Smooth muscle cell (in vitro differentiated cells): ENCODE data around the gene LEPROT. TPM values are rescaled to one million over a fixed set of nuclear protein-coding genes. Genes with fewer than 3 reads are reported as not detected.

Experiments used
- DNase-seq: peaks from one replicate; lab custom pipeline; 2025; ENCODE audit not compliant: unreplicated experiment; lab: John Stamatoyannopoulos, UW
- H2AFZ ChIP-seq: fragments of 200-600 bp; sonication (generic); 2 replicates; pipeline ENCODE4 v1.6.0; 2016; ENCODE audit warnings: antibody characterized with exemption, low read depth, mild to moderate bottlenecking
- H3F3A ChIP-seq: fragments of 200-600 bp; sonication (generic); 2 replicates; pipeline ENCODE4 v1.6.0; 2017; ENCODE audit warnings: antibody characterized with exemption, low read depth
- H3K27ac ChIP-seq: fragments of 200-600 bp; sonication (generic); 2 replicates; pipeline ENCODE4 v1.5.1; 2016; ENCODE audit warnings: low read depth, mild to moderate bottlenecking
- H3K27me3 ChIP-seq: fragments of 200-600 bp; sonication (generic); 2 replicates; pipeline ENCODE4 v1.6.1; 2016; ENCODE audit warnings: low read depth, mild to moderate bottlenecking
- H3K36me3 ChIP-seq: fragments of 200-600 bp; sonication (generic); 2 replicates; pipeline ENCODE4 v1.5.1; 2016; ENCODE audit warnings: low read depth
- H3K4me1 ChIP-seq: fragments of 200-600 bp; sonication (generic); 2 replicates; pipeline ENCODE4 v1.5.1; 2016; ENCODE audit warnings: low read depth
- H3K4me2 ChIP-seq: fragments of 200-600 bp; sonication (generic); 2 replicates; pipeline ENCODE4 v1.6.0; 2016; ENCODE audit warnings: mild to moderate bottlenecking
- H3K4me3 ChIP-seq: fragments of 200-600 bp; sonication (generic); 2 replicates; pipeline ENCODE4 v1.5.1; 2016; ENCODE audit warnings: mild to moderate bottlenecking
- H3K79me2 ChIP-seq: fragments of 200-600 bp; sonication (generic); 2 replicates; pipeline ENCODE4 v1.6.0; 2016; ENCODE audit warnings: low read depth, mild to moderate bottlenecking
- H3K9ac ChIP-seq: fragments of 200-600 bp; sonication (generic); 2 replicates; pipeline ENCODE4 v1.6.0; 2016; ENCODE audit warnings: low read depth
- H3K9me3 ChIP-seq: fragments of 200-600 bp; sonication (generic); replicated peaks from 2 replicates; pipeline ENCODE4 v1.5.1; 2016; ENCODE audit warnings: low read depth
- H4K20me1 ChIP-seq: fragments of 200-600 bp; sonication (generic); 2 replicates; pipeline ENCODE4 v1.6.0; 2016; ENCODE audit warnings: low read depth
- WGBS: methylation state at CpG from one replicate; pipeline ENCODE4 v1.1.7; 2016; ENCODE audit warnings: low lambda C conversion rate; 5-methylcytosine and 5-hydroxymethylcytosine counted together
- polyA plus RNA-seq: library from polyadenylated mRNA; unstranded; fragments of >200 nt; fragmentation: Nextera tagmentation; extraction: Ambion mirVana; gene quantifications from 2 replicates; pipeline ENCODE4 v1.2.1, GENCODE V29; 2016
- total RNA-seq: library from RNA; depleted of rRNA; stranded (reverse); fragments of >200 nt; gene quantifications from 2 replicates; pipeline ENCODE4 v1.2.3, GENCODE V29; 2014
- TF ChIP-seq, protein P1 (sequence below): fragments of 200-600 bp; sonication (generic); IDR thresholded peaks from 2 replicates; pipeline ENCODE4 v1.5.1; 2017; ENCODE audit warnings: borderline replicate concordance, mild to moderate bottlenecking, antibody characterized with exemption; ENCODE audit not compliant: insufficient read depth, poor library complexity, severe bottlenecking

Gene LEPROT, protein sequence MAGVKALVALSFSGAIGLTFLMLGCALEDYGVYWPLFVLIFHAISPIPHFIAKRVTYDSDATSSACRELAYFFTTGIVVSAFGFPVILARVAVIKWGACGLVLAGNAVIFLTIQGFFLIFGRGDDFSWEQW
- total RNA-seq, result 61.0 and 93.2 TPM in 2 replicates
- 67.8 and 76.4 TPM in 2 replicates for polyA plus RNA-seq

DNA sequence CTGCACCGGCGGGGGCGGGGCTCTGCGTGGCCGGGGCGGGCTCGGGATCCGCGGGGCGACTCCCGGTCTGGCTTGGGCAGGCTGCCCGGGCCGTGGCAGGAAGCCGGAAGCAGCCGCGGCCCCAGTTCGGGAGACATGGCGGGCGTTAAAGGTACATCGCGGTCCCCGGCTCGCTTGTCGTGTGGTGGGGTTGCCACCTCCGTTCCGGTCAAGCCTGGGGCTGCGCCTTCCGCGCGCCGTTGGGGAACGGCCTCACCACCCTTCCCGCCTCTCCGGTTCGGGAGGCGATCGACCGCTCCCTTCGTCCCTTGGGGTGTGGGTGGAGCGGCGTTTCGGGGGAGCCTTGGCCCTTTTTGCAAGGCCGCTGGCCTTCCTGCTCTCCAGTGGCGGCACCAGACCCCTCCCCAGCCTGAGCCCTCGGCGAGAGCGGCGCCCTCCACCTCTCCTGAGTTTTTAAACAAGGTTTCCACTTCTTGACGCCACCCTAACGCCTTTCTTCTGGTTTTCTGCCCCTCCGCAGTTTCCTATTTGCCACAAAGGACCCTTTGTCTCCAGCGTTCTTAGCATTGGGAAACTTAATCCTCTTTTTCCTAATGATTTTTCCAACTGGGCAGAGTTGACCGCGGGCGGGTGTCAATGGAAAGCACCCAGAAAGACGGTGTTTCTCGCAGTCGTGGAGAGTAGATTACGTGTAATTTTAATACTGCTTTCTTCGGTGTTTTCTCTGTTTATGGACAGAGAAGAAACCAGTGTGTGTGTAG, at the start of gene LEPROT, which contains the start of gene LEPR:
TSS of gene LEPROT (plus strand) at position 79 of the 761 bp plus-strand sequence. CDS start at position 136, 57 bp downstream.
TSS of gene LEPR (plus strand) at position 79 of the 761 bp plus-strand sequence. CDS start 144,898 bp downstream, outside the sequence.
- no peaks in the 10 kb centered on the region for H3K9me3 ChIP-seq
- no peaks in the 10 kb centered on the region for H3K27me3 ChIP-seq
- peak within 1 kb of the TSS; percentile 100 for H2AFZ ChIP-seq
- peaks cover 44% of the 10 kb centered on the region for H3K79me2 ChIP-seq
- H3K4me2 ChIP-seq, result peak within 1 kb of the TSS; percentile 96
- H3K4me3 ChIP-seq, result peak within 1 kb of the TSS; percentile 90
- H3F3A ChIP-seq, result peaks cover 11% of the 10 kb centered on the region
- no peak for DNase-seq
- H3K27ac ChIP-seq, result peak within 1 kb of the TSS; percentile 97
- under 1% methylated on average over 45 of the region's 60 CpGs for WGBS
- H3K36me3 ChIP-seq, result no peaks in the 10 kb centered on the region
- peaks cover 37% of the 10 kb centered on the region for H4K20me1 ChIP-seq
- TF ChIP-seq, protein P1, sequence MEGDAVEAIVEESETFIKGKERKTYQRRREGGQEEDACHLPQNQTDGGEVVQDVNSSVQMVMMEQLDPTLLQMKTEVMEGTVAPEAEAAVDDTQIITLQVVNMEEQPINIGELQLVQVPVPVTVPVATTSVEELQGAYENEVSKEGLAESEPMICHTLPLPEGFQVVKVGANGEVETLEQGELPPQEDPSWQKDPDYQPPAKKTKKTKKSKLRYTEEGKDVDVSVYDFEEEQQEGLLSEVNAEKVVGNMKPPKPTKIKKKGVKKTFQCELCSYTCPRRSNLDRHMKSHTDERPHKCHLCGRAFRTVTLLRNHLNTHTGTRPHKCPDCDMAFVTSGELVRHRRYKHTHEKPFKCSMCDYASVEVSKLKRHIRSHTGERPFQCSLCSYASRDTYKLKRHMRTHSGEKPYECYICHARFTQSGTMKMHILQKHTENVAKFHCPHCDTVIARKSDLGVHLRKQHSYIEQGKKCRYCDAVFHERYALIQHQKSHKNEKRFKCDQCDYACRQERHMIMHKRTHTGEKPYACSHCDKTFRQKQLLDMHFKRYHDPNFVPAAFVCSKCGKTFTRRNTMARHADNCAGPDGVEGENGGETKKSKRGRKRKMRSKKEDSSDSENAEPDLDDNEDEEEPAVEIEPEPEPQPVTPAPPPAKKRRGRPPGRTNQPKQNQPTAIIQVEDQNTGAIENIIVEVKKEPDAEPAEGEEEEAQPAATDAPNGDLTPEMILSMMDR, result no peak
- peaks cover 10% of the 10 kb centered on the region for H3K4me1 ChIP-seq
- H3K9ac ChIP-seq, result peak within 1 kb of the TSS; percentile 94

DNA sequence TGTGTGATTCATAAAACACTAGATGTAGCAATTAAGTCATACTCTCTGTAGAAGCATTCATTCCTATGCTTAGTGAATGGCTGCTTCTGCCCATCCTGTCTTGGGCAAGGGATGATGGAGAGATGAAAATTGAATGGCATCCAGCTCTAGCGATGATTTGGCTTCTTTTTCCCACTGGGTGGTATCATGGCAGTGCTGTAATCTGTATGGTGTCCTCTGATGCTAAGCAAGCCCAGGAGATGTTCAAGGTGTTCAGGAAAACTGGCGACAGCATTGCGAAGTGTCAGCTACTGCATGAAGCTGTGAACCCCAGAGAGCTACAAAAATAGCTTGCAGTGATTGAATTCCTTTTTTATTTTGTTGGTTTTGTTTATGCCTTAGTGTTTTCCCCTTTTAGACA, 48.9 kb upstream of the LEPROT start:
- Histone ChIP-seq H3K4me1 (no peaks in the 10 kb centered on the region), H3K9me3 (no peaks in the 10 kb centered on the region), H3K4me2 (no peak overlapping the region), H2AFZ (no peak overlapping the region), H4K20me1 (no peaks in the 10 kb centered on the region), H3K27me3 (no peaks in the 10 kb centered on the region), H3F3A (no peaks in the 10 kb centered on the region), H3K36me3 (no peaks in the 10 kb centered on the region), H3K79me2 (no peaks in the 10 kb centered on the region), H3K27ac (no peak overlapping the region), H3K4me3 (no peak overlapping the region), H3K9ac (no peak overlapping the region)
- TF ChIP-seq, protein P1, result no peak
- DNase-seq, result no peak
- WGBS, result 95% methylated on average over 3 of the region's 3 CpGs

DNA sequence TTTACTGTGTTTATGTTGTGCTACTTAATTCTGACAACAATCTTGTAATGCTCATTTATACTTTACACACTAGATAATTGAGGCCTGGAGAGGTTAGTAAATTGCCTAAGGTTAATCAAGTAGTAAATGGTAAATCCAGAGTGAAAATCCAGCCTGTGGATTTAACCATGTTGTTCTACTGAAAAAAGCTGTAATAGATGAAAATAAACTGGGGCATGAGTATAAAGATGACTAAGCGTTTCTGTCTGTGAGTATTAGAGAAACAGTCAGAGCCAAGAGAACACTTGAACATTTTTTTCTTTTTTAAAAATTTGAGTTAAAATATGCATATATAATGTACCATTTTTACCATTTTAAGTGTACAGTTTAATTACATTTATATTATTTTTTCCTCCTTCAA, 47.9 kb upstream of the LEPROT start:
- Histone ChIP-seq H3K4me3 (no peak overlapping the region), H3K36me3 (no peaks in the 10 kb centered on the region), H3F3A (no peaks in the 10 kb centered on the region), H4K20me1 (no peaks in the 10 kb centered on the region), H3K4me1 (no peaks in the 10 kb centered on the region), H2AFZ (no peak overlapping the region), H3K27ac (no peak overlapping the region), H3K9ac (no peak overlapping the region), H3K9me3 (no peaks in the 10 kb centered on the region), H3K27me3 (no peaks in the 10 kb centered on the region), H3K79me2 (no peaks in the 10 kb centered on the region), H3K4me2 (no peak overlapping the region)
- no peak for DNase-seq
- TF ChIP-seq, protein P1, result no peak
- 79% methylated on average over 1 of the region's 1 CpG for WGBS
